H1 (cell line): ENCODE results near the gene FAM193A. TPM values are rescaled to one million over a fixed set of nuclear protein-coding genes. Genes with fewer than 3 reads are reported as not detected.

Source experiments
- CTCF ChIA-PET: fragments of 300-600 bp; sonication (Branson Sonifier 250); formaldehyde crosslinking; loops from one replicate; lab custom pipeline; 2021; ENCODE audit not compliant: partially characterized antibody; lab: Charles Lee
- POLR2A ChIA-PET: fragments of 300-600 bp; sonication (Branson Sonifier 250); formaldehyde crosslinking; loops from one replicate; lab custom pipeline; 2021; ENCODE audit warnings: inconsistent platforms; ENCODE audit not compliant: partially characterized antibody; lab: Charles Lee
- DNase-seq, 2 experiments: peaks; one replicate each; pipeline versions ENCODE4 v3.0.0 to v3.0.0-alpha.2; 2010 to 2022; ENCODE audit warnings: low spot score in 2 of 2, low read depth in 1 of 2, mixed read lengths in 1 of 2
- FAIRE-seq: peaks from 2 replicates; lab custom pipeline; 2011; peaks lifted over from hg19 to GRCh38; lab: Jason Lieb, UNC
- H2AFZ ChIP-seq: 2 replicates; pipeline ENCODE4 v1.8.1; 2012; ENCODE audit warnings: low read length, inconsistent platforms
- H2AK5ac ChIP-seq: 2 replicates; pipeline ENCODE4 v1.6.1; 2013; ENCODE audit warnings: low read depth, low read length
- H2BK120ac ChIP-seq: replicated peaks from 2 replicates; pipeline ENCODE3; 2013; ENCODE audit warnings: low read depth, low read length, inconsistent platforms
- H2BK12ac ChIP-seq: 2 replicates; pipeline ENCODE4 v1.6.1; 2013; ENCODE audit warnings: low read depth, low read length
- H2BK15ac ChIP-seq: 2 replicates; pipeline ENCODE4 v1.6.1; 2013; ENCODE audit warnings: low read length
- H2BK20ac ChIP-seq: 2 replicates; pipeline ENCODE4 v1.6.1; 2013; ENCODE audit warnings: low read length
- H2BK5ac ChIP-seq: 2 replicates; pipeline ENCODE4 v1.6.1; 2013; ENCODE audit warnings: low read depth, low read length
- H3K14ac ChIP-seq: 2 replicates; pipeline ENCODE4 v1.6.1; 2013; ENCODE audit warnings: inconsistent platforms; ENCODE audit not compliant: insufficient read length
- H3K18ac ChIP-seq: 2 replicates; pipeline ENCODE4 v1.6.1; 2013; ENCODE audit warnings: low read length; ENCODE audit errors: extremely low read depth
- H3K23ac ChIP-seq: 2 replicates; pipeline ENCODE4 v1.6.1; 2013; ENCODE audit warnings: inconsistent platforms; ENCODE audit not compliant: insufficient read length
- H3K23me2 ChIP-seq: 2 replicates; pipeline ENCODE4 v1.6.1; 2013; ENCODE audit warnings: low read depth, low read length
- H3K27ac ChIP-seq: 2 replicates; pipeline ENCODE4 v1.6.1; 2011; ENCODE audit warnings: low read depth, low read length, inconsistent platforms
- H3K27me3 ChIP-seq, 4 experiments: replicated peaks in 1 of 4; 1 replicate in 1 of 4; 2 replicates in 3 of 4; pipeline versions ENCODE4 v1.6.1 to v1.8.1; 2011 to 2013; ENCODE audit warnings: low read length in 3 of 4, mild to moderate bottlenecking in 3 of 4, inconsistent platforms in 2 of 4, mixed read lengths in 2 of 4, moderate library complexity in 1 of 4; ENCODE audit not compliant: control insufficient read depth in 3 of 4, insufficient read depth in 3 of 4; ENCODE audit errors: extremely low read depth in 1 of 4
- H3K36me3 ChIP-seq, 4 experiments: 2 replicates each; pipeline versions ENCODE4 v1.6.1 to v1.8.1; 2011 to 2013; ENCODE audit warnings: mild to moderate bottlenecking in 4 of 4, low read length in 3 of 4, moderate library complexity in 2 of 4, control low read depth in 1 of 4, inconsistent platforms in 1 of 4; ENCODE audit not compliant: insufficient read depth in 4 of 4, control insufficient read depth in 2 of 4
- H3K4ac ChIP-seq: replicated peaks from 2 replicates; pipeline ENCODE3; 2013; ENCODE audit warnings: low read length, low read depth, mixed read lengths, inconsistent platforms; ENCODE audit not compliant: insufficient read length
- H3K4me1 ChIP-seq, 4 experiments: replicated peaks in 1 of 4; 1 replicate in 1 of 4; 2 replicates in 3 of 4; pipeline versions ENCODE4 v1.6.1 to v1.8.1; 2011 to 2013; ENCODE audit warnings: low read length in 3 of 4, inconsistent platforms in 2 of 4, mixed read lengths in 1 of 4; ENCODE audit not compliant: insufficient read depth in 4 of 4, control insufficient read depth in 3 of 4
- H3K4me2 ChIP-seq, 2 experiments: 2 replicates each; pipeline versions ENCODE4 v1.6.1 to v1.8.1; 2011 to 2013; ENCODE audit warnings: low read depth in 2 of 2, low read length in 2 of 2, control low read depth in 1 of 2, inconsistent platforms in 1 of 2, mild to moderate bottlenecking in 1 of 2; ENCODE audit not compliant: insufficient read depth in 1 of 2
- H3K4me3 ChIP-seq, 4 experiments: fragments of 200-600, 300-600 bp in 1 of 4; sonication (generic), shearing (Covaris generic), sonication (Bioruptor Twin) in 1 of 4; 2 replicates each; pipeline versions ENCODE4 v1.5.1 to v1.8.1; 2011 to 2016; ENCODE audit warnings: low read length in 4 of 4, low read depth in 3 of 4, control low read depth in 2 of 4, inconsistent platforms in 2 of 4, mild to moderate bottlenecking in 2 of 4, mixed read lengths in 1 of 4, moderate library complexity in 1 of 4; ENCODE audit not compliant: insufficient read depth in 2 of 4; ENCODE audit errors: extremely low read depth in 1 of 4
- H3K56ac ChIP-seq: replicated peaks from 2 replicates; pipeline ENCODE3; 2013; ENCODE audit warnings: low read depth, mild to moderate bottlenecking, mixed read lengths, low read length, inconsistent platforms; ENCODE audit not compliant: insufficient read length
- H3K79me1 ChIP-seq: 2 replicates; pipeline ENCODE4 v1.6.1; 2013; ENCODE audit warnings: low read depth, low read length, control low read depth
- H3K79me2 ChIP-seq, 2 experiments: 2 replicates each; pipeline versions ENCODE4 v1.6.1 to v1.8.1; 2012 to 2013; ENCODE audit warnings: low read length in 2 of 2, mild to moderate bottlenecking in 2 of 2, inconsistent platforms in 1 of 2; ENCODE audit not compliant: insufficient read depth in 2 of 2, control insufficient read depth in 1 of 2
- H3K9ac ChIP-seq, 4 experiments: replicated peaks in 1 of 4; 1 replicate in 1 of 4; 2 replicates in 3 of 4; pipeline versions ENCODE4 v1.6.1 to v1.8.1; 2011 to 2013; ENCODE audit warnings: low read depth in 3 of 4, low read length in 3 of 4, control low read depth in 2 of 4, mild to moderate bottlenecking in 2 of 4, moderate library complexity in 2 of 4, inconsistent platforms in 1 of 4; ENCODE audit errors: extremely low read depth in 1 of 4
- H3K9me3 ChIP-seq, 2 experiments: 2 replicates each; pipeline versions ENCODE4 v1.6.1 to v1.8.1; 2012 to 2013; ENCODE audit warnings: mild to moderate bottlenecking in 2 of 2, moderate library complexity in 2 of 2, control low read depth in 1 of 2, inconsistent platforms in 1 of 2, low read depth in 1 of 2, low read length in 1 of 2, mixed read lengths in 1 of 2; ENCODE audit not compliant: insufficient read depth in 2 of 2
- H4K20me1 ChIP-seq, 2 experiments: replicated peaks in 1 of 2; 2 replicates each; pipeline versions ENCODE3 to v1.8.1; 2011 to 2013; ENCODE audit warnings: inconsistent platforms in 2 of 2, low read length in 2 of 2, mild to moderate bottlenecking in 1 of 2; ENCODE audit not compliant: insufficient read depth in 2 of 2, control insufficient read depth in 1 of 2
- H4K5ac ChIP-seq: 2 replicates; pipeline ENCODE4 v1.6.1; 2013; ENCODE audit warnings: low read length, low read depth, mixed read lengths, inconsistent platforms; ENCODE audit not compliant: insufficient read length
- H4K8ac ChIP-seq: 2 replicates; pipeline ENCODE4 v1.8.0; 2013; ENCODE audit warnings: mild to moderate bottlenecking, moderate library complexity, low read length, inconsistent platforms; ENCODE audit not compliant: insufficient read depth; ENCODE audit errors: extremely low read depth
- H4K91ac ChIP-seq: replicated peaks from 2 replicates; pipeline ENCODE3; 2013; ENCODE audit warnings: low read length, mixed read lengths, inconsistent platforms; ENCODE audit not compliant: insufficient read length
- EP300 ChIP-seq, 2 experiments: IDR thresholded peaks; 1 replicate in 1 of 2; 2 replicates in 1 of 2; pipeline ENCODE4 v1.6.1; 2011 to 2012; ENCODE audit warnings: low read depth in 2 of 2, low read length in 2 of 2, mild to moderate bottlenecking in 2 of 2, borderline replicate concordance in 1 of 2, inconsistent platforms in 1 of 2, moderate library complexity in 1 of 2
- HDAC2 ChIP-seq, 2 experiments: fragments of 300-600 bp in 1 of 2; sonication (generic) in 1 of 2; IDR thresholded peaks; 2 replicates each; pipeline ENCODE4 v1.6.1; 2011 to 2012; ENCODE audit warnings: low read depth in 2 of 2, low read length in 2 of 2, mild to moderate bottlenecking in 2 of 2, moderate library complexity in 2 of 2, borderline replicate concordance in 1 of 2, inconsistent platforms in 1 of 2
- HDAC6 ChIP-seq: IDR thresholded peaks from one replicate; pipeline ENCODE4 v1.7.1; 2012; ENCODE audit warnings: low read depth, mild to moderate bottlenecking, inconsistent platforms, low read length, moderate library complexity
- JUN ChIP-seq: IDR thresholded peaks from 2 replicates; pipeline ENCODE4 v1.6.1; 2011; ENCODE audit warnings: low read depth, mild to moderate bottlenecking, improper control_type of control experiment, low read length
- RXRA ChIP-seq: IDR thresholded peaks from 2 replicates; pipeline ENCODE4 v1.6.1; 2011; ENCODE audit warnings: low read depth, mild to moderate bottlenecking, low read length, moderate library complexity; ENCODE audit not compliant: insufficient read depth
- SIN3A ChIP-seq, 2 experiments: IDR thresholded peaks in 1 of 2; conservative IDR thresholded peaks in 1 of 2; 2 replicates each; pipeline ENCODE4 v1.6.1; 2011 to 2012; ENCODE audit warnings: low read length in 2 of 2, improper control_type of control experiment in 1 of 2, low read depth in 1 of 2, mild to moderate bottlenecking in 1 of 2
- SP4 ChIP-seq: IDR thresholded peaks from 2 replicates; pipeline ENCODE4 v1.6.1; 2012; ENCODE audit warnings: low read length, inconsistent platforms
- SUZ12 ChIP-seq: fragments of 200-600 bp; sonication (generic); IDR thresholded peaks from 2 replicates; pipeline ENCODE4 v1.6.1; 2012; ENCODE audit warnings: mild to moderate bottlenecking, inconsistent platforms, low read length, moderate library complexity, mixed read lengths
- WGBS, 2 experiments: shearing (Covaris generic) in 1 of 2; methylation state at CpG; one replicate each; pipeline versions ENCODE4 v1.1.6 to v1.1.7; 2013 to 2015; ENCODE audit warnings: low lambda C conversion rate in 2 of 2, mixed read lengths in 2 of 2, inconsistent platforms in 1 of 2, low coverage in 1 of 2, missing lambda C conversion rate in 1 of 2; ENCODE audit not compliant: insufficient replicate concordance in 2 of 2, insufficient coverage in 1 of 2, insufficient read length in 1 of 2; ENCODE audit errors: extremely low coverage in 1 of 2, missing lambda C conversion rate in 1 of 2; 5-methylcytosine and 5-hydroxymethylcytosine counted together
- polyA plus RNA-seq, 7 experiments: library from polyadenylated mRNA; depleted of rRNA in 3 of 7; stranded (reverse) in 5 of 7; unstranded in 2 of 7; fragments of >200 nt in 5 of 7; fragments of 200-250 nt in 2 of 7; gene quantifications; 1 replicate in 5 of 7; 2 replicates in 1 of 7; 4 replicates in 1 of 7; pipeline versions ENCODE4 v1.2.1 to v1.2.3, GENCODE V29; 2011 to 2013; ENCODE audit warnings: missing spikeins in 2 of 7, mixed read lengths in 2 of 7
- total RNA-seq: library from RNA; stranded (reverse); fragmentation: NEBNext Ultra II Directional; extraction: Animal tissue kit (Norgen Biotek cat#: 25700); gene quantifications from 2 replicates; pipeline ENCODE4 v1.2.1, GENCODE V29; 2021
- TF ChIP-seq, protein P1 (sequence below): IDR thresholded peaks from 2 replicates; pipeline ENCODE4 v1.6.1; 2012; ENCODE audit warnings: inconsistent platforms
- TF ChIP-seq, protein P2 (sequence below), 3 experiments: IDR thresholded peaks; 1 replicate in 2 of 3; 2 replicates in 1 of 3; pipeline versions ENCODE4 v1.5.1 to v1.6.1; 2011; ENCODE audit warnings: low read length in 3 of 3, mild to moderate bottlenecking in 3 of 3, inconsistent platforms in 2 of 3, low read depth in 1 of 3, moderate library complexity in 1 of 3; ENCODE audit not compliant: insufficient read depth in 1 of 3; ENCODE audit errors: control extremely low read depth in 1 of 3

Gene FAM193A
- total and polyA plus RNA-seq, 2 of the 8 experiments (the other 6 are each of a cell fraction or from before 2014, with no cell fraction given): 8.7 to 26.2 TPM

DNA sequence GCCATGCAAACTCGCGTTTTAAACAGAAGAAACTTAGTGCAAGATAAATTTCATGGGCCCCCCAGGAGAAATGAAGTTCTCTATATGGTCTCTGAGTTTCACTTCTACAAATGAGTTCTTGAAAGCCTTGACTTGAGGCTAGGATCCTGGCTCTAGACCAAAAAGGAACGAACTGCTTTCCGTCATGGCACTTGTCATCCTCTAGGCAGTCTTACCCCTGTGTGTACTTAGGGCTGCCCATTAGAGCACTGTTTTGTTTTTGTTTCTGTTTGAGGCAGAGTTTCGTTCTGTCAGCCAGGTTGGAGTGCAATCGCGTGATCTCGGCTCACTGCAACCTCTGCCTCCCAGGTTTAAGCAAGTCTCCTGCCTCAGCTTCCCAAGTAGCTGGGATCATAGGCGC lies 38.5 kb upstream of the FAM193A start:
- no peak overlapping the region for H4K91ac ChIP-seq
- no peaks in the 10 kb centered on the region for H3K4me1 ChIP-seq
- H2BK5ac ChIP-seq: no peak overlapping the region
- H3K9me3 ChIP-seq: no peaks in the 10 kb centered on the region
- DNase-seq (no peak), FAIRE-seq (no peak)
- H2BK15ac ChIP-seq: no peak overlapping the region
- peaks cover 5 to 36% of the 10 kb centered on the region in 2 experiments; a peak in 3 of 4 replicates for H3K79me2 ChIP-seq
- H4K5ac ChIP-seq: no peak overlapping the region
- no peak overlapping the region for H3K4ac ChIP-seq
- no peaks in the 10 kb centered on the region for H3K27me3 ChIP-seq
- no peak overlapping the region for H2BK12ac ChIP-seq
- no peak overlapping the region for H2BK20ac ChIP-seq
- H3K79me1 ChIP-seq: peaks cover 13% of the 10 kb centered on the region
- no peak overlapping the region for H2AFZ ChIP-seq
- no peak overlapping the region for H3K4me2 ChIP-seq
- no peak overlapping the region for H3K56ac ChIP-seq
- H3K4me3 ChIP-seq: no peak overlapping the region
- H3K18ac ChIP-seq: no peak overlapping the region
- CTCF ChIA-PET: interaction anchor here (0.6 kb wide), 1 partner anchor 302 kb away, joined by 3 read pairs; no protein-coding TSS in a partner anchor
- H4K20me1 ChIP-seq: peaks cover 10 to 26% of the 10 kb centered on the region in 2 experiments
- no peak overlapping the region for H4K8ac ChIP-seq
- no peak overlapping the region for H2BK120ac ChIP-seq
- H2AK5ac ChIP-seq: no peak overlapping the region
- POLR2A ChIA-PET: no interaction called here
- no peaks in the 10 kb centered on the region for H3K23me2 ChIP-seq
- peaks cover 23 to 81% (median 53%) of the 10 kb centered on the region in 4 experiments for H3K36me3 ChIP-seq
- H3K9ac ChIP-seq: no peak overlapping the region
- WGBS, 2 experiments: 94% methylated on average over 9 of the region's 9 CpGs; no CpG with 5 or more reads in 1 of the 2 experiments
- H3K23ac ChIP-seq: no peak overlapping the region
- H3K27ac ChIP-seq: no peak overlapping the region
- H3K14ac ChIP-seq: no peak overlapping the region
- TF ChIP-seq, protein P1, sequence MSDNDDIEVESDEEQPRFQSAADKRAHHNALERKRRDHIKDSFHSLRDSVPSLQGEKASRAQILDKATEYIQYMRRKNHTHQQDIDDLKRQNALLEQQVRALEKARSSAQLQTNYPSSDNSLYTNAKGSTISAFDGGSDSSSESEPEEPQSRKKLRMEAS: no peak
- TF ChIP-seq EP300 (IDR thresholded peaks at IDR 0.05; ENCODE audit: borderline replicate concordance in 1 of 2, low read depth in 2 of 2, low read length in 2 of 2) (no peak), SUZ12 (no peak), JUN (no peak), SP4 (no peak), RXRA (no peak), SIN3A (conservative IDR thresholded peaks at IDR 0.05 in 1 of 2, IDR thresholded peaks at IDR 0.05 in 1 of 2; ENCODE audit: low read depth in 1 of 2, low read length in 2 of 2) (no peak), HDAC6 (no peak), HDAC2 (IDR thresholded peaks at IDR 0.05; ENCODE audit: borderline replicate concordance in 1 of 2, low read depth in 2 of 2, low read length in 2 of 2) (no peak)
- TF ChIP-seq, protein P2, sequence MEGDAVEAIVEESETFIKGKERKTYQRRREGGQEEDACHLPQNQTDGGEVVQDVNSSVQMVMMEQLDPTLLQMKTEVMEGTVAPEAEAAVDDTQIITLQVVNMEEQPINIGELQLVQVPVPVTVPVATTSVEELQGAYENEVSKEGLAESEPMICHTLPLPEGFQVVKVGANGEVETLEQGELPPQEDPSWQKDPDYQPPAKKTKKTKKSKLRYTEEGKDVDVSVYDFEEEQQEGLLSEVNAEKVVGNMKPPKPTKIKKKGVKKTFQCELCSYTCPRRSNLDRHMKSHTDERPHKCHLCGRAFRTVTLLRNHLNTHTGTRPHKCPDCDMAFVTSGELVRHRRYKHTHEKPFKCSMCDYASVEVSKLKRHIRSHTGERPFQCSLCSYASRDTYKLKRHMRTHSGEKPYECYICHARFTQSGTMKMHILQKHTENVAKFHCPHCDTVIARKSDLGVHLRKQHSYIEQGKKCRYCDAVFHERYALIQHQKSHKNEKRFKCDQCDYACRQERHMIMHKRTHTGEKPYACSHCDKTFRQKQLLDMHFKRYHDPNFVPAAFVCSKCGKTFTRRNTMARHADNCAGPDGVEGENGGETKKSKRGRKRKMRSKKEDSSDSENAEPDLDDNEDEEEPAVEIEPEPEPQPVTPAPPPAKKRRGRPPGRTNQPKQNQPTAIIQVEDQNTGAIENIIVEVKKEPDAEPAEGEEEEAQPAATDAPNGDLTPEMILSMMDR (IDR thresholded peaks at IDR 0.05; ENCODE audit: control extremely low read depth in 1 of 3, insufficient read depth in 1 of 3, low read depth in 1 of 3, low read length in 3 of 3): no peak
